ENCODE results near the gene RNF220.

The RNF220 gene

DNA sequence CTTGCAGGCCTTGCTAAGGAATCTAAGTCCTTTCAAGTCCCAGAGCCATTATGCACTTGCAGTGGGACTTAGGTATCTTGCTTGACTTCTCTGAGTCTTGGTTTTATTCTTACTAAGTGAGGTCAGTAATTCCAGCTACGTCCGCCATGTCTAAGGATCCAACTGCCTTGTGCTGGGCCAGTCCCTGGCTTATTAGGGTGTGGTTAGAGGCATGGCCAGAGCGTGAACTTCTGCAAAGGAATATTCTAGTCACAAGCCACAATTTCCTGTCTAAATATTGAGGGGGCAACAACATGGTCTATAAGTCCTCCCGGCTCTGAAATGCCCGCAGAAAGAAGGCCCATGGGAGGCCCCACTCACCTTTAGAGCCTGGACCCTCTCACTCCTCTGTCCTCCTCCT lies 186.3 kb downstream of the RNF220 start:
- Histone ChIP-seq H3K4ac (ENCODE audit: low read depth, low read length) (no peak overlapping the region), H3K79me1 (ENCODE audit: low read length) (no peaks in the 10 kb centered on the region), H2BK120ac (ENCODE audit: insufficient read depth, low read length, poor library complexity) (no peak overlapping the region), H3K27me3 (ENCODE audit: insufficient read depth, low read length) (no peaks in the 10 kb centered on the region), H3K79me2 (ENCODE audit: control insufficient read depth, insufficient read depth, low read length, poor library complexity) (no peaks in the 10 kb centered on the region), H4K8ac (ENCODE audit: low read depth, low read length) (no peak overlapping the region), H3K4me3 (ENCODE audit: low read depth, low read length) (no peak overlapping the region), H3K4me2 (ENCODE audit: low read length) (no peak overlapping the region), H2BK5ac (ENCODE audit: low read depth, low read length, poor library complexity) (no peak overlapping the region), H4K12ac (ENCODE audit: low read depth, low read length) (no peak overlapping the region), H2AFZ (ENCODE audit: insufficient read depth, low read length, poor library complexity) (no peak overlapping the region), H3K9ac (ENCODE audit: low read length) (no peak overlapping the region), H3K14ac (ENCODE audit: low read length) (no peak overlapping the region), H2AK5ac (ENCODE audit: low read length) (no peak overlapping the region), H3K36me3 (ENCODE audit: control insufficient read depth in 1 of 2, insufficient read depth in 2 of 2, low read length in 2 of 2) (no peaks in the 10 kb centered on the region), H3K23ac (ENCODE audit: low read length) (no peak overlapping the region), H4K91ac (ENCODE audit: low read depth, low read length) (no peak overlapping the region), H3K4me1 (ENCODE audit: control insufficient read depth in 1 of 2, insufficient read depth in 2 of 2, low read length in 2 of 2) (no peaks in the 10 kb centered on the region), H3K18ac (ENCODE audit: low read length) (no peak overlapping the region), H2BK12ac (ENCODE audit: low read length) (no peak overlapping the region), H3K27ac (ENCODE audit: low read depth, low read length) (no peak overlapping the region), H3K9me3 (ENCODE audit: insufficient read depth, low read depth, low read length) (no peaks in the 10 kb centered on the region)
- no CpG with 5 or more reads among the region's 5 CpGs for WGBS (ENCODE audit: extremely low coverage, insufficient coverage, insufficient read length)
- DNase-seq: no peak

DNA sequence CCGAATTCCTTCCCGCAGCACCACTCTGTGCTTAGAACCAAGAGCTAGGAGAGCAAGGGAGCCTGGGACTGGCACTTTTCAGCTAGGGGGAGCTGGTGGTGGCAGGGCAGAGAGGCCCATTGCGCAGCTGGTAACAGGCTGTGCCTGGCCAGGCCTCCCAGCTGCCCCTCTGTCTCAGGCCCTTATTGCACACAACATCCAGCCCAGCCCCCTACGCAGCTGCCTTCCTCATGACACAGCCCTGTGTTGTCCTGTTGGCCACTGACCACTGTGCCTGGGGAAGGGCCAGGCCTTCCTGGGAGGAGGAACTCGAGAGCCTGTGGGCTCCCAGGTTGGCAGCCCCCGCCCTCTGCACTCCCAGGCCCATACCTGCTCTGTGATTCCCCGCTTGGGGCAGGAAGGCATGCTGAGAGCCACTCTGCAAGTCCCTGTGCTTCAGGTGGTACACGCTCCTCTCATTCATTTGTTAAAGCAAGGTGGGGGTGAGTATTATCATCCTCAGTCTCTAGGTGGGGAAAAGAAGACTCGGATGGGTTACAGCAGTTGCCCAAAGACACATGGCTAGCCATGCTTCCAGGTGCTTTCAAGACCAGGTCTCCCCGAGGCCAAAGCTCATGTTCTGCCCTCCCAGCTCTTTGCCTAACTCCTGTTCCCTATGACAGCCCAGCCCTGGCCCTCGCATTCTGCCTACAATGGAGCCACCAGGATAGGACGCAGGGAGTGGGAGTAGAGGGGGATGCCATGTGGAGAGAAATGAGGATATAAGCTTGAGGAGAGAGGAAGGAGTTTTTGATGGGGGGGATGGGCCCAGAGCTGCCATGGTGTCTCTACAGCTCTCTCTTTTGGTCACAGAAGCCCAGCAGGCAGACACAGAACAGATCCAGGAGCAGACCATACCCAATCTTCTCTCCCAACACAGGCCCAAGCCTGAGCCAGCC lies 187.4 kb downstream of the RNF220 start:
- no peak overlapping the region for H4K8ac ChIP-seq (ENCODE audit: low read depth, low read length)
- H3K4ac ChIP-seq (ENCODE audit: low read depth, low read length): no peak overlapping the region
- no peaks in the 10 kb centered on the region for H3K79me2 ChIP-seq (ENCODE audit: control insufficient read depth, insufficient read depth, low read length, poor library complexity)
- H3K14ac ChIP-seq (ENCODE audit: low read length): no peak overlapping the region
- no peak overlapping the region for H3K4me2 ChIP-seq (ENCODE audit: low read length)
- no peaks in the 10 kb centered on the region for H3K9me3 ChIP-seq (ENCODE audit: insufficient read depth, low read depth, low read length)
- no peak overlapping the region for H3K4me3 ChIP-seq (ENCODE audit: low read depth, low read length)
- H2BK12ac ChIP-seq (ENCODE audit: low read length): no peak overlapping the region
- no peak overlapping the region for H3K23ac ChIP-seq (ENCODE audit: low read length)
- no peak overlapping the region for H2AK5ac ChIP-seq (ENCODE audit: low read length)
- H3K36me3 ChIP-seq (ENCODE audit: control insufficient read depth in 1 of 2, insufficient read depth in 2 of 2, low read length in 2 of 2): no peaks in the 10 kb centered on the region
- H3K4me1 ChIP-seq (ENCODE audit: control insufficient read depth in 1 of 2, insufficient read depth in 2 of 2, low read length in 2 of 2): no peaks in the 10 kb centered on the region
- no peaks in the 10 kb centered on the region for H3K27me3 ChIP-seq (ENCODE audit: insufficient read depth, low read length)
- no peak overlapping the region for H4K91ac ChIP-seq (ENCODE audit: low read depth, low read length)
- H3K79me1 ChIP-seq (ENCODE audit: low read length): no peaks in the 10 kb centered on the region
- no peak overlapping the region for H3K9ac ChIP-seq (ENCODE audit: low read length)
- DNase-seq: no peak
- H2AFZ ChIP-seq (ENCODE audit: insufficient read depth, low read length, poor library complexity): no peak overlapping the region
- WGBS (ENCODE audit: extremely low coverage, insufficient coverage, insufficient read length): no CpG with 5 or more reads among the region's 12 CpGs
- no peak overlapping the region for H2BK5ac ChIP-seq (ENCODE audit: low read depth, low read length, poor library complexity)
- no peak overlapping the region for H3K18ac ChIP-seq (ENCODE audit: low read length)
- H4K12ac ChIP-seq (ENCODE audit: low read depth, low read length): no peak overlapping the region
- no peak overlapping the region for H2BK120ac ChIP-seq (ENCODE audit: insufficient read depth, low read length, poor library complexity)
- no peak overlapping the region for H3K27ac ChIP-seq (ENCODE audit: low read depth, low read length)

DNA sequence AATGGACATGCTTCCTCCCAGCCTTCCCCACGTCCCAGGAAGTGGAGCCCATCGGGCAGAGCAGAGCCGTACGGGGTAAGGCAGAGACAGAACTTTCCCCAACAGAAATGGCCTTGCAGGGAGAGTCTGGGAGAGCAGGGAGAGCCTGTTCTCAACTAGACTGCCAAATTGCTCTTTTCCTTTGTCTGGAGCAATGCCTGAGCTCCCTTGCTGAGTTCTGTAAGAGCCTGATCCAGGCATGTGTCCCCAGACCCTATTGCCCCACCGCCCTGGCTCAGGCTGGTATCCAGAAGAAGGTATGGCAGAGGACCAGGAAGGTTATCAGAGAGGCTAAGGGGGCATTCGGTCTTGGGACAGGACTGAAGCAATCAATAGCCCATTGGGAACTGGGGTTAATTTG lies 189.3 kb downstream of the RNF220 start:
- no peak overlapping the region for H2AK5ac ChIP-seq (ENCODE audit: low read length)
- no CpG with 5 or more reads among the region's 6 CpGs for WGBS (ENCODE audit: extremely low coverage, insufficient coverage, insufficient read length)
- H3K79me1 ChIP-seq (ENCODE audit: low read length): no peaks in the 10 kb centered on the region
- no peaks in the 10 kb centered on the region for H3K36me3 ChIP-seq (ENCODE audit: control insufficient read depth in 1 of 2, insufficient read depth in 2 of 2, low read length in 2 of 2)
- H3K23ac ChIP-seq (ENCODE audit: low read length): no peak overlapping the region
- no peak overlapping the region for H4K8ac ChIP-seq (ENCODE audit: low read depth, low read length)
- no peak overlapping the region for H3K18ac ChIP-seq (ENCODE audit: low read length)
- H3K4me1 ChIP-seq (ENCODE audit: control insufficient read depth in 1 of 2, insufficient read depth in 2 of 2, low read length in 2 of 2): no peaks in the 10 kb centered on the region
- no peak overlapping the region for H3K9ac ChIP-seq (ENCODE audit: low read length)
- no peak overlapping the region for H4K12ac ChIP-seq (ENCODE audit: low read depth, low read length)
- H3K9me3 ChIP-seq (ENCODE audit: insufficient read depth, low read depth, low read length): no peaks in the 10 kb centered on the region
- no peak overlapping the region for H3K4me3 ChIP-seq (ENCODE audit: low read depth, low read length)
- H4K91ac ChIP-seq (ENCODE audit: low read depth, low read length): no peak overlapping the region
- no peak overlapping the region for H2AFZ ChIP-seq (ENCODE audit: insufficient read depth, low read length, poor library complexity)
- DNase-seq: no peak
- H3K4ac ChIP-seq (ENCODE audit: low read depth, low read length): no peak overlapping the region
- H2BK12ac ChIP-seq (ENCODE audit: low read length): no peak overlapping the region
- no peak overlapping the region for H2BK5ac ChIP-seq (ENCODE audit: low read depth, low read length, poor library complexity)
- no peak overlapping the region for H2BK120ac ChIP-seq (ENCODE audit: insufficient read depth, low read length, poor library complexity)
- H3K27ac ChIP-seq (ENCODE audit: low read depth, low read length): no peak overlapping the region
- H3K79me2 ChIP-seq (ENCODE audit: control insufficient read depth, insufficient read depth, low read length, poor library complexity): no peaks in the 10 kb centered on the region
- no peaks in the 10 kb centered on the region for H3K27me3 ChIP-seq (ENCODE audit: insufficient read depth, low read length)
- H3K14ac ChIP-seq (ENCODE audit: low read length): no peak overlapping the region
- no peak overlapping the region for H3K4me2 ChIP-seq (ENCODE audit: low read length)

DNA sequence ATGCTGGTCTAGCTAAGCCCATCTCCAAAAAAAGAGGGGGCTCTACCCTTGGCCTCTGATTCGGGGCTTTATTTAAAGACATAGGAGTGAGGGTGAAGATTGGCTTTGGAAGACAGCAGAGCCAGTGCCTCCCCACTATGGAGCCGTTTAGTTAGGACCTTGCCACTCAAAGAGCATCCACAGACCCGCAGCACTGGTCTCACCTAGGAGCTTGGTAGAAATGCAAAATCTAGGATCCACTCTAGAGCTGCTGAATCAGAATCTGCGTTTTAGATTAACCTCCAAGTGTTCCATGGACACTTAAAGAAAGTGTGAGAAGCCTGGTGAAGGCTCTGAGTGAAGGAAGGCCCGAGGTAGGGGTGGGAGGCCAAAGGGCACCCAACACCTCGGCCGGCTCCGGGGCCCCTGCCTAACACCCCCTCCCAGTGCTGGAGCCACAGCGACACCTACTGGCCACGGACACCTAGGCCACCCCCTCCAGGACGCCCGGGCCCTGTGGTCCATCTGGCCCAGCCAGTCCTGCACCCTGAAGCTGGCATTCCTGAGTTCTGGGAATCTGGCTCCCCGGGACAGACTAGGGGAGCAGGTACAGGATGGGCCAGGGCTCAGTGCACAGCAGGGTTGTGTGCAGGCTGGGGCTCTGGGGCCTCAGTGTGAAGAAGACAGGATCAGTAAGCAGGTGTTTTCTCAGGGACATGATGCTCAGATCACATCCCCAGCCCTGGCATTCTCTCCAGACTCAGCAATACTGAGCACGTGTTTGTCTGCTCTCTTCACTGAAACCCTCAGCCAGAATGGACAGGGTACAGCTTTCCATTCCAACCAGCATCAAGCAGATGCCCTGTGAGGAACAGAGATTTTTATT lies 190.0 kb downstream of the RNF220 start:
- peak; percentile 48 to 77 for DNase-seq
- no peaks in the 10 kb centered on the region for H3K4me1 ChIP-seq (ENCODE audit: control insufficient read depth in 1 of 2, insufficient read depth in 2 of 2, low read length in 2 of 2)
- WGBS (ENCODE audit: extremely low coverage, insufficient coverage, insufficient read length): no CpG with 5 or more reads among the region's 14 CpGs
- H2AK5ac ChIP-seq (ENCODE audit: low read length): no peak overlapping the region
- H4K8ac ChIP-seq (ENCODE audit: low read depth, low read length): no peak overlapping the region
- no peak overlapping the region for H3K14ac ChIP-seq (ENCODE audit: low read length)
- H2AFZ ChIP-seq (ENCODE audit: insufficient read depth, low read length, poor library complexity): no peak overlapping the region
- H3K4ac ChIP-seq (ENCODE audit: low read depth, low read length): no peak overlapping the region
- no peak overlapping the region for H3K4me2 ChIP-seq (ENCODE audit: low read length)
- no peak overlapping the region for H2BK12ac ChIP-seq (ENCODE audit: low read length)
- H3K9ac ChIP-seq (ENCODE audit: low read length): no peak overlapping the region
- no peak overlapping the region for H3K18ac ChIP-seq (ENCODE audit: low read length)
- H3K23ac ChIP-seq (ENCODE audit: low read length): no peak overlapping the region
- no peak overlapping the region for H3K4me3 ChIP-seq (ENCODE audit: low read depth, low read length)
- no peaks in the 10 kb centered on the region for H3K79me1 ChIP-seq (ENCODE audit: low read length)
- H3K27me3 ChIP-seq (ENCODE audit: insufficient read depth, low read length): no peaks in the 10 kb centered on the region
- no peaks in the 10 kb centered on the region for H3K79me2 ChIP-seq (ENCODE audit: control insufficient read depth, insufficient read depth, low read length, poor library complexity)
- no peaks in the 10 kb centered on the region for H3K9me3 ChIP-seq (ENCODE audit: insufficient read depth, low read depth, low read length)
- H4K91ac ChIP-seq (ENCODE audit: low read depth, low read length): no peak overlapping the region
- H2BK5ac ChIP-seq (ENCODE audit: low read depth, low read length, poor library complexity): no peak overlapping the region
- no peak overlapping the region for H3K27ac ChIP-seq (ENCODE audit: low read depth, low read length)
- no peak overlapping the region for H2BK120ac ChIP-seq (ENCODE audit: insufficient read depth, low read length, poor library complexity)
- no peak overlapping the region for H4K12ac ChIP-seq (ENCODE audit: low read depth, low read length)
- H3K36me3 ChIP-seq (ENCODE audit: control insufficient read depth in 1 of 2, insufficient read depth in 2 of 2, low read length in 2 of 2): no peaks in the 10 kb centered on the region

Measured in trophoblast cell (in vitro differentiated cells and primary cell).